ENCODE results near the gene HGF.

HGF gene

GRCh38 chr7:81692146-81692905, 77.5 kb downstream of the HGF start:
- TF ChIP-seq, protein P1, sequence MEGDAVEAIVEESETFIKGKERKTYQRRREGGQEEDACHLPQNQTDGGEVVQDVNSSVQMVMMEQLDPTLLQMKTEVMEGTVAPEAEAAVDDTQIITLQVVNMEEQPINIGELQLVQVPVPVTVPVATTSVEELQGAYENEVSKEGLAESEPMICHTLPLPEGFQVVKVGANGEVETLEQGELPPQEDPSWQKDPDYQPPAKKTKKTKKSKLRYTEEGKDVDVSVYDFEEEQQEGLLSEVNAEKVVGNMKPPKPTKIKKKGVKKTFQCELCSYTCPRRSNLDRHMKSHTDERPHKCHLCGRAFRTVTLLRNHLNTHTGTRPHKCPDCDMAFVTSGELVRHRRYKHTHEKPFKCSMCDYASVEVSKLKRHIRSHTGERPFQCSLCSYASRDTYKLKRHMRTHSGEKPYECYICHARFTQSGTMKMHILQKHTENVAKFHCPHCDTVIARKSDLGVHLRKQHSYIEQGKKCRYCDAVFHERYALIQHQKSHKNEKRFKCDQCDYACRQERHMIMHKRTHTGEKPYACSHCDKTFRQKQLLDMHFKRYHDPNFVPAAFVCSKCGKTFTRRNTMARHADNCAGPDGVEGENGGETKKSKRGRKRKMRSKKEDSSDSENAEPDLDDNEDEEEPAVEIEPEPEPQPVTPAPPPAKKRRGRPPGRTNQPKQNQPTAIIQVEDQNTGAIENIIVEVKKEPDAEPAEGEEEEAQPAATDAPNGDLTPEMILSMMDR (IDR thresholded peaks at IDR 0.05): no peak
- Histone ChIP-seq H3K4me1 (ENCODE audit: control insufficient read depth in 1 of 2, insufficient read depth in 1 of 2, low read depth in 1 of 2, low read length in 1 of 2) (no peaks in the 10 kb centered on the region), H3K4me3 (ENCODE audit: low read depth in 1 of 2, low read length in 1 of 2) (no peak overlapping the region), H3K36me3 (no peaks in the 10 kb centered on the region), H3K27ac (no peak overlapping the region), H3K27me3 (no peaks in the 10 kb centered on the region), H3K9me3 (no peaks in the 10 kb centered on the region)

DNA sequence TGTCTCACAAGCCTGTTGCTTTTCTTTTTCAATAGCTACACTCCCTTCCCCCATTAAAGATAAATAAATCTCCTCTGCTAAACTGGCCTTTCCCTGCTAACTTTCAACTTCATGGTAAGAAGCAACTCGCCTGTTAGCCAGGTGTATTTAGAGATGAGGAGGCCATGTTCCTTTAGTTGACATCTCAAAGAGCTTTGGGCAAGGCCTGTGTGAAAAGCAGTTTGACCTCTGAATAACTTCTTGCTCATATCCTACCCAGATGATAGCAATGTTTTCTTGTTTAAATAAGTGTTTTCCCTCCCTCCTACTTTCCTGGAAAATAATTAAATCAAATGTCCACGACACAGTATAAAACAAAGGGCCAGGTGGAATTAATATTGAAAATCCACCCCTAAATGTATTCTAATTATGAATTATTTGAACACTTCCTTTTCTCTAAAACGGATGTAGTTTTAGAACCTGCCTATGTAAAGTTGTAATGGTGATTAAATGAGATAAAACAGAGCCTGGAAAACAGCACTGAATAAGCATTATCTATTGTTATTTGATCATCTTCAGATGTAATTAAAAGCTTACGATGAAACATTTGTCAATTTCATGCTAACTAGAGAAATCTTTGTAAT, 78.5 kb downstream of the HGF start:
- TF ChIP-seq, protein P1 (IDR thresholded peaks at IDR 0.05): no peak
- Histone ChIP-seq H3K36me3 (no peaks in the 10 kb centered on the region), H3K4me1 (ENCODE audit: control insufficient read depth in 1 of 2, insufficient read depth in 1 of 2, low read depth in 1 of 2, low read length in 1 of 2) (no peaks in the 10 kb centered on the region), H3K9me3 (no peaks in the 10 kb centered on the region), H3K4me3 (ENCODE audit: low read depth in 1 of 2, low read length in 1 of 2) (no peak overlapping the region), H3K27ac (no peak overlapping the region), H3K27me3 (no peaks in the 10 kb centered on the region)

- H3K4me1 ChIP-seq (ENCODE audit: control insufficient read depth in 1 of 2, insufficient read depth in 1 of 2, low read depth in 1 of 2, low read length in 1 of 2): no peaks in the 10 kb centered on the region
- H3K27ac ChIP-seq: no peak overlapping the region
Measured at GRCh38 chr7:81690688-81691087, 79.2 kb downstream of the HGF start.

GRCh38 chr7:81690251-81690650, 79.6 kb downstream of the HGF start:
- TF ChIP-seq, protein P1 (IDR thresholded peaks at IDR 0.05): no peak
- no peak overlapping the region for H3K27ac ChIP-seq
- H3K36me3 ChIP-seq: no peaks in the 10 kb centered on the region
- H3K27me3 ChIP-seq: no peaks in the 10 kb centered on the region
- no peaks in the 10 kb centered on the region for H3K9me3 ChIP-seq
- no peaks in the 10 kb centered on the region for H3K4me1 ChIP-seq (ENCODE audit: control insufficient read depth in 1 of 2, insufficient read depth in 1 of 2, low read depth in 1 of 2, low read length in 1 of 2)
- no peak overlapping the region for H3K4me3 ChIP-seq (ENCODE audit: low read depth in 1 of 2, low read length in 1 of 2)

More at GRCh38 chr7:81690688-81691087, 79.2 kb downstream of the HGF start:
- Histone ChIP-seq H3K36me3 (no peaks in the 10 kb centered on the region), H3K4me3 (ENCODE audit: low read depth in 1 of 2, low read length in 1 of 2) (no peak overlapping the region), H3K9me3 (no peaks in the 10 kb centered on the region), H3K27me3 (no peaks in the 10 kb centered on the region)
- TF ChIP-seq, protein P1 (IDR thresholded peaks at IDR 0.05): no peak

DNA sequence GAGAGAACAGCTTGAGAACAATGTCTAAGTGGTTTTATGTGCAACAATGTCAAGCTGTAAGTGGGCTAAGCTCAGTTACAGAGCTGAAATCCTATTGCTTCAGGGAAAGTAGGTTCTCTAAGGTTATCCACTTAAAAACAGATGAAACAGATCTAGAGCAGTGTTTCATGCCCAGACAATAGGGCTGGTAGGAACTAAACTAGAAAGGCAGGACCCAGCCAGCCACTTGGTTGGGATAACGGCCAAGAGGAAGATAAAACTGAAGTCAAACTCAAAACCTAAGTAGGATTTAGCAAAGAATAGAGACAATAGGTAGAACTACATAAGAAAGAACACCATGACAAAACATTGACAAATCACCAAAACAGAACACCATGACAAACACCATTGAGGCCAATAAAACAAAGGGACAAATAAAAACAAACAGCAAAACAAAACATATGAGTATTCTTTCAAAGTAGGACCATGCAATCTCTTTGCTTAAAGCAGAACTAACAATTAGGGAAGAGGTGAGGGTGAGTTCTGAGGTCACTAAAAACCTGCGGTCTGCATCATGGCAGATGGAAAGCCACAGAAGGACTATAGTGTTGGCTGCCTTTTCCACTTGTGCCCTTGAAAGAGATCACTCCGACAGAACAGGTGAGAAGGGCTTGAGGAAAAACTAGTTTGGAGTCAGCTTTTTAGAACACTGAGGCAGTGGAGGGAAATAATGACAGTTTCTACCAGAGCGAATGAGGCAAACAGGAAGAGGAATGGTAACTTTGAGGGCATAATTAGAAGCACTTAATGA, 81.0 kb downstream of the HGF start:
- Histone ChIP-seq H3K27ac (no peak overlapping the region), H3K36me3 (no peaks in the 10 kb centered on the region), H3K4me1 (ENCODE audit: control insufficient read depth in 1 of 2, insufficient read depth in 1 of 2, low read depth in 1 of 2, low read length in 1 of 2) (no peaks in the 10 kb centered on the region), H3K4me3 (ENCODE audit: low read depth in 1 of 2, low read length in 1 of 2) (no peak overlapping the region), H3K27me3 (no peaks in the 10 kb centered on the region), H3K9me3 (no peaks in the 10 kb centered on the region)
- TF ChIP-seq, protein P1 (IDR thresholded peaks at IDR 0.05): no peak
